ENCODE results near the gene CWC27.

GRCh38 chr5:64939772-64940510 is 171.2 kb downstream of the CWC27 start:
- TF ChIP-seq CTCF (IDR thresholded peaks at IDR 0.05) (no peak), ZFX (IDR thresholded peaks at IDR 0.05; ENCODE audit: borderline replicate concordance) (no peak)
